ENCODE measurements around the gene GZMH.

GRCh38 chr14:24613241-24613640, 3.8 kb upstream of the GZMH start:
- TF ChIP-seq POLR2A (IDR thresholded peaks at IDR 0.05) (no peak), CTCF (IDR thresholded peaks at IDR 0.05) (no peak), EP300 (IDR thresholded peaks at IDR 0.05) (no peak)

Measured in ovary (tissue), 3 donors.